GM21619 (cell line): ENCODE measurements around the gene GJB2.
"Not testable (repeated sequence)": the region's sequence is repeated elsewhere in the genome, so short reads cannot be mapped to it uniquely, and the experiment has no call there.

ENCODE experiments used
- ATAC-seq: cut with Tn5 transposase; IDR thresholded peaks from one replicate; pipeline ENCODE4 v1.9.1; 2021; ENCODE audit not compliant: unreplicated experiment

The GJB2 gene

DNA sequence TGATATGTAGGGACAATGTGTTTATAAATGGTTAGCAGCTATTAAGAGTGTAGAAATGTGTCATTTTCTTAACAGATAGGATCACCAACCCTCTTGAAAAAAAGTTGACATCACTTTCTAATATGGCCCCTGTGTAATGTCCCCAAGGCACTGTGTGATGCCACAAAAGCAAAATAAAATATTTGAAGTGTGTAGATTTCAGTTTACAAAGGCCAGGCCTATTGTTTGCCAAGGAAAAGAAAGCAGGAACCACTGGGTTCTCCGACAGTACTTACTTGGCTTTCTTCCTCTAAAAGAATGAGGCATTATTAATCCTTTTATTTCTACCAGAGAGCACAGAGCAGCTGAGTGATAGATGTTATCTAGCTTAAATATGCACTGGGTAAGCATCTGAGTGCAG, 21.4 kb downstream of the GJB2 start:
- no peak for ATAC-seq

DNA sequence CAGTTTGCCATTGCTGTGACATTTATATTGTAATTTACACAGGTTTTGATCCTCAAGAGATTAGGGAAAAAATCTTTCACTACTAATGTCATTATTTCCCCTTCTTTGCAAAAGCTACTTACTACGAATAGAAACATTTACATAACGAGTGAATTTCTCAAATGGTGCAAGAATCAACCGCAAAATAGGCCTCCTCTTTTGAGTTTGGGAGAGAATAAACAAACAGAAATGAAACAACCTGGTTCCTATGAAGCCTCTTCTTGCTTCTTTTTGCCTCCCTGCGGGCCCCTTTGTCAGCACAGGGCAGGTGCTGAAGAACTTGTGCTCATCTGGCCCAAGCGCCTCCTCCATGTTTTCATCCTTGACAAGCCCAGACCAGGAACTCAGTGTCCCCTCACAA, 21.8 kb downstream of the GJB2 start:
- no peak for ATAC-seq

DNA sequence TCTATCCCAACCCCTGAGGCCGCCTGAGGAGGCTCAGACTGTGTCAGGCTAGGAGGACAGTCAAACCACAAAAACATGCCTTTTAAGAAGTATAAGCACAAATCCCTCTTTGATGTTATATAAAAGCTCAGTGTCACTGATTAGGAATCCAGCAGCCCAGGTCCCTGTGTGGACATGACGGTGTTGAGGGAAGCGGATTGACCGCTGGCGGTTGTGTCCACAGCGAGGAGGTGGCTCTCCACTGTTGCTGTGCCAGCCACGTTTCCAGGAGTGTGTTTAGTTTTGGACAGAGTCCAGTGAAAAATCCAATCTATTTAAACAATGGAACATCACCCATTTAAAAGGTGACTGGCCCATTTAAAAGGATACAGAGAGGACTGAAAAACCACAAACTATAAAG, 24.3 kb downstream of the GJB2 start:
- ATAC-seq, result no peak

DNA sequence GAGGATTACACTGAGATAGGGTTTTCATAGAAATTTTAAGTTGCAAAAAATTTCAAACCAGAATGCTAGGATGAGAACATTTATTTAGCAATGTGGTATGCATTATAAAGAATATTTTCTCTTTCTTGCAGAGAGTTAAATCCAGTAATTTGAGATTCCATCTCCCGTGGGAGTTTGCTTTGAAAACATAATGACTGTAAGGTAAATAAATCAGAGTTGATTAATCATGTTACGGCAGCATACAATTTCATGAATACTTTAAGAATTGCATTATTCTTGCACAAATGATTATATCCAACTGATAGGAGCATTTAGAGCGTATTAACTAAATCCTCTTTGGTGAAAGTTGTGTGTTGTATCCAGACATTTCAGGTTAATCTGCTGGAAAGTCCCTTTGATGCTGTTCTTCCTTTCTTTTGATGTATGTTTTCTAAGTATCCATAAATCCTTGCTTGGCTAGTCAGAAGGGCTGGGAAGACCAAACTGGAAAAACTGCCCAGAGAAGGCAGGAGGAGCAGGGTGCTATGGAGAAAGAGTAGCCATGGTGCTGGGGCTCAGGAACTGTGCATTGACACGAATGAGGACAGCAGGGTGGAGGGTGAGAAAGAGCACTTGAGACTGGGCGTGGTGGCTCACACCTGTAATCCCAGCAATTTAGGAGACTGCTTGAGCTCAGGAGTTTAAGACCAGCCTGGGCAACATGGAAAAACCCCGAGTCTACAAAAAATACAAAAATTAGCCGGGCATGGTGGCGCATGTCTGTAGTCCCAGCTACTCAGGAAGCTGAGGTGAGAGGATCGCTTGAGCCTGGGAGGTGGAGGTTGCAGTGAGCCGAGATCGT, 27.1 kb downstream of the GJB2 start:
- no peak for ATAC-seq

DNA sequence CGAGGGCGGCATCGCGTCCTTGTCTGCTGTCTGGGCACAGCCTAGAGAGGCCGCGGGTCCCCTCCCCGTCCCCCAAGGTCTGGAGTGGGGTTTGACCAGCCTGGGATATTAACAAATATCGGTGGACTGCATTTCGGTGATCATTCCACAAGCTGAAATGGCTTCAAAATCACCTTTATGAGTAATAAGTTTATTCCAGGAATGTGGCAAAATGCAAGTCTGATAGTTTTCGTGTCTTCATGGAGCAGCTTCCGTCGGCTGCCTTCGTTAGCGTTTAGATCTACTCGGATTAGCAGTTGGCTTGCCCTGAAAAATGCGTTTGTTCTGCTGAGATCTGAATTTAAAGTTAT, 30.8 kb downstream of the GJB2 start:
- ATAC-seq, result no peak

DNA sequence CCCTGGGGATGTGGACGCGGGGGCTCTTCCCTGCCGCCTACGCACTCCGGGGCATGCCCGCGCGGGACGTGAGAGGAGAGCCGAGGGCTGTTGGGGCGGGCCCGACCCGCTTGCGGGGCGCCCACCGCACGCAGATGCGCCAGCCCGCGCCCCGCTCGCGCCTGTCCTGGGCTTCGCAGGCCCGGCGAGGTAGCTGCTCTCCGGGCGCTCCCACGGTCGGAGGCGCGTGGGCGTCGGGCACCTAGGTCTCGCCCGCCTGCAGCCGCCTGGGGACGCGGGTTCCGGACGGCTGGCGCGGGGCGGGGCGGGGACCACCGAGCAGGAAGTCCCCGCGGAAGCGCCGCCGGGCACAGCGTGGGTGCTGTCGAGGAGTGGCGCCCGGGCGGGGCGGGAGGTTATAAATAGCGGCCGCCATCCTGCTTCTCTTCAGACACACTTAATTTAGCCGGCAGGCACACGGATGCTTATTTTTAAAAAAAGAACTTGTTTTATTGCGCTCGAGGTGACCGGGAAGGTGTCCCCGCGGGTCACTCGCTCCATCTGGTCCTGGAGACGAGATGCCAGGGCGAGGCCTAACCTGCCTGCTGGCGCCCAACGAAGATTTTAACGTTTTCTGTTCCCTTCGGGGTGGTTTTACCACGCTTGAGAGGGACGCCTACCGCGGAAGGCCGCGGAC, 31.3 kb downstream of the GJB2 start:
- ATAC-seq, result peak; percentile 43

DNA sequence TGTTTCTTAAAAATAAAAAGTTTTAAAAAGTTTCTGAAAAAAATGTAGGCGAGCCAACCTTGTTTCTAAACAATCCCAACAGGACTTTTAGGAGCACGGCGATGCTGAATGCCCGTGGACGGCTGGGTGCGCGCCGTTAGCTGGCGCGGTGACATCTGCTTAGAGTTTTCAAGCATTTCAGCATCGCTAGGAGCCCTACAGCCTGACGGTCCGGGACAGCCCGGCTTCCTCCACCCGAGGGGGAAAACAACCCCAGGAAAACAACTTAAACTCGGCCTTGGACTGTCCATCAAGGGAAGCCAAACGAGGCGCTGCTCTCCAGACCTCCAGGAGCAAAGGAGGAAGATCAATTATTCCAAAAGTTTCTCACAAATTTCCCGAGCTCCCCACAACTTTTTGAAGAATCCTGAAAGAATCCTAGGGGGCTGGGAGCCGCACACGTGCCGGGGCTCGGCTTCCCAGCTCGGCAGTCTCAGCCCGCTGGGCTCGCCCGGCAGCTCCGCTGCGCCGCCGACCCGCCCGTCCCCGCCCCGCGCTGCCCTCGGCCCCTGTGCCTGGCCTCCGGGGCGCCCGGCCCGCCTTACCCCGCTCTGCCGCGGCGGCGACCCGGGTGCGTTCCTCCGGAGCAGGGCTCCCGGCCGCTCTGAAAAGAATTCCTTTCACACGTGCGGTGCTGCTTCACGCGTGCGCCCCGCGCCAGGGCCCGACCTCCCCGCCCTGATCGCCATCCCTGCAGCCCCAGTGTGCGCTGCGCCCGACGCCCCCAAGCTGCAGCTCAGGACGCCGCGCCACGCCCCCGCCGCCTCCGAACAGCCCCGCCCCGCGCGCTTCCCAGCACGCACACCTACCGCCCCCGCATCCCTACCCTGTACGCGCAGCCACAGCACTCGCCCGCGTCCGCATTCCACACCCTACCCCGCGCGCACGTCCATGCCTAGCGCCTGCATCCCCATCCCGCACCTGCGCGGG, 32.1 kb downstream of the GJB2 start, which contains the start of gene GJA3:
Gene GJA3, minus strand, starts transcription at position 747 of the 969 bp plus-strand sequence. CDS start 17,764 bp downstream, outside the sequence.
- ATAC-seq, result peak; percentile 62

DNA sequence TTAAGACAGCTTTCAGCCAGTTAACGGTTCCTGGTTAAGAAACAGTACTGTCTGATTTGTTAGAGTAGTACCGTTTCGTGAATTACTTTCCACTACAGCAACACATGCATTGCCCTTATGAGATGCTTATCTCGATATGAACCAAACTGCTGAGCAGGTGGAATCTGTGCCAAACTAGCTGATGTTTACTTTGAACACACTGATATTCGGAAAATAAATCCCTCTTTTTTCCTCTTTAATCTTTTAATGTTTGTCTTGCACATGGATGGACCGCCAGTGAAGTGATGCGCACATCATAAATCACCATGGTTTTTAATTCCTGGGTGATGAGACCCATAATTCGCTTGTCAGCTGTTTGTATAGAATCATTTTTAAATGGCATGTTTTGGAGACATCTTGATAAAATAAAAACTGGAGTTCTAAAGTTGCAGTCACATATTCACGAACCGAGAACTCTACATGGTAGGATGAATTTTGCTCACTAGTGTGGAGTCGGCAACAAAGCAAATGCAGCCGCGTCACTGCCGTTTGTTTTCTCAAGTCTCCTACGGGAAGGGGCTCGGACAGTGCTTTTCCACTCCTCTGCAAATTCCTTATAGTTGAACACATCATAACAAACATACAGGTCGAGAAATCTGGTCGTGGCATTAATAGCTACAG, 33.0 kb downstream of the GJB2 start:
- ATAC-seq, result no peak

DNA sequence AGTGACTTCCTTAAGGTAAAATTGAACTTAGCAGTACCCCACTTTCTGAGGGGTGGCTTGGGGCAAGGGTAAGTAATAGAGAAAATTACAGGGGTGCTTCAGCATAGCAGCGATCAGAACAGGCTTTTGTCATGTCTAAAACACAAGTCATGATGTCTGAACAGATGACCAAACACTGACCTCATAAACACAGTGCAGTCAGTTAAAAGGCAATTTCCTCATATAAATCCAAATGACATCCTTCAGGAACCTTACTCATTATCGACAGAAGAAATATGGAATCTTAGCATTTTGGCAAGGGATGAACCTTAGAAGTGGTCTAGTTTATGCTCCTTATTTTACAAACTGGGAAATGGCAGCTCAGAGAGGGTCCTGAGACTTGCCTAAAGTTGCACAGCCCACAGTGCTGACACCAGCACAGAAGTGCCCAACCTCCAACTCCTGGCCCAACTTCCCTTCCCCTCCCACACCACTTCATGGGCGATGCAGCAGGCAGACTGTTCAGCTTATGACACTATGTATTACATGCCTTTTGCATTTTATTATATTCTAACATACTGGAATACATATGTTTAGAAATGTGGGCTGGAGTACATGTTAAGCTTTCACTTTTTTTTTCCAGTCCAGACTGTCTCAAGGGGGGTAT, 35.5 kb downstream of the GJB2 start:
- ATAC-seq, result no peak

DNA sequence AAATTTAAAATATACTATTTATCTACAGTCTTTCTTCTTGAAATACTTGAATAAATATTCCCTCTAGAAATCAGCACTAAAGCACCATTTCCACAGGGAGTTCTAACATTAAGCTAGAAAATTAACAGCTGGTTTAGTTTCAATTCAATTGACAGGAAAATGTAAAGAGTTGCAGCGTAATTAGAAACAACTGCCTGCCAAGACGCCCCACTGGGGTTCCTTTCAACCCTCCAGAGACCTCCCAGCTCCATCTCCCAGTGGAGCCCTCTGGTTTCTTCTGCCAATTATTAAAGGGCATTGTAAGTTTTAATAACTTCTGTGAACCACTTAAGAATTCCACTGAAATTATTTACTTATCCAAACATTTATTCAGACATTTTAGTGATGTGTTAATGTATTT, 36.0 kb downstream of the GJB2 start:
- no peak for ATAC-seq

DNA sequence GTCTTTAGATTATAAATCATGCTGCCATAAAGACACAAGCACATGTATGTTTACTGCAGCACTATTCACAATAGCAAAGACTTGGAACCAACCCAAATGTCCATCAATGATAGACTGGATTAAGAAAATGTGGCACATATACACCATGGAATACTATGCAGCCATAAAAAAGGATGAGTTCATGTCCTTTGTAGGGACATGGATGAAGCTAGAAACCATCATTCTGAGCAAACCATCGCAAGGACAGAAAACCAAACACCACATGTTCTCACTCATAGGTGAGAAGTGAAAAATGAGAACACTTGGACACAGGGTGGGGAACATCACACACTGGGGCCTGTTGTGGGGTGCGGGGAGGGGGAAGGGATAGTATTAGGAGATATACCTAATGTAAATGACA, 39.4 kb downstream of the GJB2 start:
- ATAC-seq, result not testable (repeated sequence)

DNA sequence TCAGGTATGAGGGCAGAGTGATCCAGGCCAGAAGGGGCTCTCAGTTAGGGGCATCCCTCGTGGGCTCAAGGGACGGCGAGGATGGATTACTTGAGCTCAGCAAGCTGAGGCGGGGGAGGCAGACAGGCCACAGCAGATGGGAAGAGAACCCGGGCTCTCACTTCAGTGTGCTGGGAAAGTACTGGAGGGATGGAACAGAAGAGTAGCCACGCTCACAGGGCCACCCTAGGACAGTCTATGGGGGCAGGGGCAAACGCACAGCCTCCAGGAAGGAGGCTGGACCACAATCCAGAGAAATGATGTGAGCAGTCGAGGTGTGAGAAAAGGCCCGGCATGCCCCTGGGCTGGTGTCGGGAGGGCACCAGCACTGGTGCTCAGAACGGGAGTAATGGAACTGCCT, 41.1 kb downstream of the GJB2 start:
- no peak for ATAC-seq

DNA sequence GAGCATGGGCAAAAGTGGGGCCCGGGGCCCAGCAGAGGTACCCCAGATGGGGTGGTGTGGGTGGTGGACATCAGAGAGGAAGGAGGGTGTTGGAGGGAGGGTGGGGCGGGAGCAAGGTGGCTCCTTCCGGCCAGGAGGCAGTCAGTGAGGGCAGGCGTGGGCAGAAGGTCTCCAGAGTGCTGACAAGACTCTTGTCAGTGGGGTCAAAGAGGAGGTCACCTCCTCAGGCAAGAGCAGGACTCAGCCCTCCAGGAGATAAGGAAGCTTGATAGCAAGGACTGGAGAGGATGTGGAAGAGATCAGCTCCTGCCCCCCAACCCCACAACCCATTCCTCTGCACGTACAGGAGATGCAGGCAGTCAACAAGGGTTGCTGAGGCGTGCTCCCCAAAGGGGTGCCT, 41.7 kb downstream of the GJB2 start:
- no peak for ATAC-seq

DNA sequence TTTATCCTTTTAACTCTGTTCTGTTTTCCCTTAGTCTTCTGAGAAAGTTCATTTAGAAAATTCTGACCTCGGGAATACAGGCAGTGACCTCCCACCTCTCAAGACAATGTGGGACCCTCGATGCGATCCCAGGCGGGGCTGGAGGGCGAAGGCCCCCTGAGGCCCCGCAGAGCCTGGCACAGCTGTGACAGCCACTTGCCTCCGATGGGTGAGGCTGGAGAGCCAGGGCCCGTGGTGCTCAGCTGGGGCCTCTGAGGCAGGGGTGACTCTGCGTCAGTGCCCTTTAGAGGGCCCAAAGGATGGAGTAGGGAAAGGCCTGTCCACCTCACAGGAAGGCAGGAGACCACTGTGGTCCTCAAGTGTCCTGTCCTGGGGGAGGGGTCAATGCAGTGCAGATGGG, 42.2 kb downstream of the GJB2 start:
- ATAC-seq, result no peak

DNA sequence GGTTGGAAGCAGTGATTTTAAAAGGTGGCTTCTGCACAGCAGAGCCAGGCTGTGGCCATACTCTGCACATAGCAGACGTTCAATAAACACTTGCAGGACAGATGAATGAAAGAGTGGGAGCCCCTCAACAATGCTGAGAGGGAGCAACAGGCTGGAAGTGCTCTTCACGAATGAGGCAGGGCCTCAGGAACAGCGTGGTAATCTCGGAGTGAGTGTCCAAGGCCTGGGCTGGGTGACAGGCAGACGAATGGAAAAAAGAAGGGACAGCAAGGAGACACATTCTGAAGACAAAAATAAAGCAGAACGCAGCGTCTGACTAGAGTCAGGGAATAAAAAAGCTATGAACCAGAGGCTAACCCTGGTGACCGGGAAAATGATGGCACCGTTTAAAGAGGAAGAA, 43.0 kb downstream of the GJB2 start:
- no peak for ATAC-seq

DNA sequence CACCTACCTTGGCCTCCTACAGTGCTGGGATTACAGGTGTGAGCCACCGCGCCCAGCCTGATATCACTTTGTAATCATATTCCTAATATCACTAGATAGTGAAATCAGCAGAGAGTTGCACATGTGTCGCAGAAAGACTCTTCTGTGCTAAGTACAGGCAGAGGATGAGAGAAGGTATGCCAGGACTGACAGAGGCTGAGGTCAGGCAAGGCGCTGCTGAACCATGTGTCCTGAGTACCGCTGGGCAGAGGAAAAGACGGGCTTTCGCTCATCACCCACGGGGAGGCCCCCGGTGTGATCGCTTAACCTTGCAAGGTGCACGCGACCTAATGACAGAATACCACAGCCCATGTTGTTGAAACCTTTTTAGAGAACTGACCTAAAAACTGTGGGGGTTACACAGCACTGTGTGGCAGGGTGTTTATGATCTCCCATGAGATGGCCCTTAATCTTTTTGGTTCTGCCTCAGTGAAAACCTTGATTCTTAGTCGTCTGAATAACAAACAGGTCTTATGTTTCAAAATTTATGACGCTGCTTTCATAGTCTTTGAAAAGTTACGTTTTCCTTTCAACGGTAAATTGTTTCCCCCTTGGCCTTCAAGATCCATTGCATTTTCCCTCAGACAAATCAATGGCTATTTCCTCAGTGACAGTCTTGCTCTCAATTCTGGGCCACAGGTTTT, 44.1 kb downstream of the GJB2 start:
- ATAC-seq, result no peak

DNA sequence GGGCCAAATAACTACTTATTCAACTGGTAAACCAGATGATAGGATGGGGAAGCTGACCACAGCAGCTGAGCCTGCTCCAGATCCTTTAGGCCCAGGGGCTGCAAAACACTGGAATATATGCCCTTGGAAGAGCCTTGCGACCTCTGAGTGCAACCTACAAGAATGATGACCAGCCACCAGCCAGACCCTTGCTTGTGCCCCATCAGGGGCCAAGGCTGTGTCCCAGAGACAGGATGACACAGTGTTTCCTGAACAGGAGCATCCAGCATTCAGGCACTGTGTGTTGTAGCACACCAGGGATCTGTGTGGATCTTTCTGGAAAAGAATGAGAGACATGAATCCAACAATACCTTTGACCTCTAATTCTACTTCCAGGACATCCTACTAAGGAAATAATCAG, 46.4 kb downstream of the GJB2 start:
- ATAC-seq, result no peak

DNA sequence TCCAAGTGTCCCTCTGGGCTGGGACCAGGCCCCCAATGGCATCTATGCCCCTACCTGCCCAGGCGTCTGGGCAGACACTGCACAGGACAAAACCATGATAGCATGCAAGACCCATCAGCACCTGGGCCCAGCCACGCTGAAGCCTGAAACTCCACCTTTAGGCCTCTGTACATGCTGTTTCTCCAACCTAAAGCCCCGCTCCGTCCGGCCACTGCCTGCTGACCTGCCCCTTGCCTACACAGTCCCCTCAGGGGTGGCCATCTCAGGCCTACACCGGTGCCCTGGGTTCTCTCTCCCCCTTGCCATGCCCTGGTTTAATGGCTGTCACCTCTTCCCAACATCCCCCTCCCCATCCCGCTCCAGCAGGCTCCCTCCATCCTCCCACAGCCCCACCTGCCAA, 47.2 kb downstream of the GJB2 start:
- ATAC-seq, result no peak

DNA sequence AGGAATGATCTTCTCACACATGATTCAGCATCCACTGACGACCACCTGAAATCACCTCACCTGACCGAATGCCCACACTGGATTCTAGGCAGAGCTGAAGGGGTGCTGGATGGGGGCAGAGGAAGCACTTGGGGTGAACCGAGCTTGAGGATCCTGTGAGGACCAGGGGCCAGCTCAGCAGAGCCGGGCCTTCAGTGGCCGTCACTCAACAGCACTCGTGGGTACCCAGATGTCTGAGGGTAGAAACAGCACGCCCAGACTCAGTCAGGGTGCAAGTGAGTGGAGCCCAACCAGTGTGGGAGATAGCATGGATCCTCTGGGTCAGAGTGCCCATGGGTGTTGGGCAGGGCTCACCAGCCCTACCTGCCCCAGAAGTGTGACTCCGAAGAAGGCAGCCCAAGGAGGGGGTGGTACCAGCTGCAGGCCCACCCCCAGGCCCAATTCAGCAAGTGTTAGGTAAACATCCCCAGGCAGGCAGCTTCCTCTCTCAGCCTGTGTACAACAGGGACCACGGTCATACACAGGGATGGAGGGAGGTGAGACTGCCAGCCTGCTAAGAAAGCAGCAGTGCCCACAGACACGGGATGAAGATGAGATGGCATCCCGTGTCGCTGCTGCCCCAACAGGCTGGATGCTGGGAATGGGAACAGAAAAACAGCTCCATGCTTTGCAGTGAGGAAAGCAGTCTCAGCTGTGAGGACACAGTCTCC, 48.4 kb downstream of the GJB2 start:
- no peak for ATAC-seq
